HG03521 (cell line): ENCODE data around the gene TSPAN3.
A peak's percentile ranks its signal among the peaks of the same experiment; 100 is the strongest.

Source experiments
- ATAC-seq: cut with Tn5 transposase; IDR thresholded peaks from one replicate; pipeline ENCODE4 v1.9.1; 2021; ENCODE audit warnings: mild to moderate bottlenecking, moderate library complexity; ENCODE audit not compliant: unreplicated experiment

TSPAN3 gene

DNA sequence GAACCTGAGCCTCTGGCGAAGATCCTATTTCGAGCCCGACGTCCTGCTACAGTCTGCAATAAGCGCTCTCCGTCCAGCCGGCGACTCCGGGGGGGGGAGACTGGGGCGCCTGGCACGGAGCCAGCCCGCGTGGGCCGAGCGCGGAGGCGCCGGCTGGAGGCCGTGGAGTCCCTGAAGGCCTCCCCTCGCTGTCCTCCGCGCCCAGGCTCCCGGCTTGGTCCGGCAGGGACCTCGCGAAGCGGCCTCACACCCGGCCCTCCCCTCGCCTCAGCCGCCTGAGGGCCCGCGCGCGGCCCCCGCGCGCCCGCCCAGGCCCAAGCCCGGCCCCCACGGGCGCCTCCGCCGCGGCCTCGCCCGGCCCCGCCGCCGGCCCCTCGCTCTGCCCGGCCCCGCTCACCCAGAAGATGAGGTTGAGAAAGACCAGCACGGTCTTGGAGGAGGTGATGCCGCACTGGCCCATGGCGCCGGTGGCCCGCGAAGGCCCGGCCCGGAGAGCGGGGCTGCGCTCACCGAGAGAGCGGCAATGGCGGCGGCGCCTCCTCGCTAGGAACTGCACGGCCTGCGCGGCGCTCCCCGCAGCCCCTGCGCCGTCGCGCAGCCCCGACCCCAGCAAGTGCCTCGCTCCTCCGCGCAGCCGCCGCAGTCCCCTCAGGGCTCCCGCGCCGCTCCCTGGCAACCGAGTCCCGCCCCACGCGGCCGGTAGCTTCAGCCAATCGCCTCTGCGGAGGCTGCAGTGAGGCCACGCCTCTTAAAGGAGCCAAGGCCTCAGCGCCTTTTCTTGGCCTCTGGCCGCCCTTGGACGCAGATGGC, at the start of gene TSPAN3:
Gene TSPAN3, minus strand, starts transcription at position 615 of the 810 bp plus-strand sequence. Its CDS starts 155 bp downstream, at position 460.
- ATAC-seq: peak; percentile 96

- ATAC-seq: no peak
Measured at GRCh38 chr15:77120576-77120975, 49.7 kb upstream of the TSPAN3 start.

DNA sequence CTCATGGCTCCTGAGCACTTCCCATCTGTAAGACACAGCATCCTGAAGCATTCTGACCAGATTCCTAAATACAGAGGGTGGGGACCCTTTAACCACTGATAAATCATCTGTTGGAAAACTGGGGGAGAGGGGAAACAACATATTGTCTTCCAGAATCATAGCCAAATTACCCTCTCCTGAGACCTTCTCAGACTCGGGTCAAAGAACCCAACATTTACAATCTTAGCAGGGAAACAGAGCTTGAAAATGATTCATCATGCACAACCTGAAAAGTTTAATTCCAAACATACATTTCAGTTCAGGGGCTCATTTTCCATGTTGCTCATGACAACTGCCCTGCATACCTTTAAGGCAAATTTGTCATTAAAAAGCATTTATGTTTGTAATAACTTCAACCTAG, 48.5 kb upstream of the TSPAN3 start:
- ATAC-seq: no peak

GRCh38 chr15:77118882-77119321, 48.0 kb upstream of the TSPAN3 start:
- no peak for ATAC-seq

DNA sequence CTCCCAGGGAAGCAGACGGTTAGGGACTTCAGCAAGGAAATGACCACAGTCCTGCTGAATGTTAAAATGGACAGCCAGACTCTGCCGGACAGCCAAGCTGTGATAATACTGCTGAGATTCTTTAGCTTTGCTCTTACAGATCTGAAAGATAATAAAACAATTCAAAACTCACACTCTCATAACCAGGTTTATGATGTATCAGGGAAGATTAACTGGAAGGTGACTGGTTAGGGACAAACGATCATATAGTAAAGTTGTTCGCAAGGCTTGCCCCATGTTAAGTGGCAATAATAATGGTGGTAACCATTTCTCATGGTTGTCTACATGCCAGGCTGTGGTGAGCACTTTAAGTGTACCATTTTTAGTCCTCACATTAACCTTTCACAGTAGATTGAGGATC, 44.3 kb upstream of the TSPAN3 start:
- no peak for ATAC-seq

GRCh38 chr15:77112838-77113504, 42.1 kb upstream of the TSPAN3 start:
- ATAC-seq: no peak

DNA sequence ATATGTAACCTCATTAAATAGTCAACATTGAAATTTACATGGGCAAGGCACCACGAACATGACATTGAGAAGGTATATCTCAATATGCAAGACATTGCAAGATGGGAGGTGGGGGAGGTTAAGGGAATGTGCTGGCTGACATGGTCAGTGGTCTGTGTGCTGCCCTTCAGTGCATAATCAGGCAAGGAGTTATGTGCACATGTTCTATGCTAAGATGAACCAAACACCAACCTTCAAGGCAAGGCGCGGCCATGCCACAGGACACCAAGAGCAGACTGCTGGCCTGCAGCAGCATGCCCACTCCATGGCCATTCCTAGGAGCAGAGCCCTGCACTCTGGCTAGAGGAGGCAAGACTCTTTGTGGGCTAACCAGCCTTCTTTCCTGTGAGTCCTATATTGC, 40.9 kb upstream of the TSPAN3 start:
- no peak for ATAC-seq

GRCh38 chr15:77107531-77108355, 36.8 kb upstream of the TSPAN3 start:
- no peak for ATAC-seq

DNA sequence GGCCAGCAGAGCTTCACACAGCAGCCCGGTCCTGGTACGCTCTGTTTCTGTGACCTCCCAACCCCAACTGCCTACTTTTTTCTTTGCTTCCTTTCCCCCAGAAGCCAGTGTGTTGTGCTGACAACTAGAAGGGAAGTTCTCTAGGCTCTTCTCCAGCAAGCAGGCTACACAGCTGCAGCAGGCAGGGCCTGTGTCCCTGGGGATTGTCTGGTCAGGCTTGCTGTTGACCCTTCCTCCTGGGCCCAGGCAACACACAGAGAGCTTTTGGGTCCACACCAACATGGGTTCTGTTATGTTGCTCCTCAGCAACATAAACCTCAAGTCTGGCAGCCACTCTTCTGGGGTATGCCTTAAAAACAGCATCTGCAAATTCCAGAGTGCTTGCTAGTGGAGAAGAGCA, 36.2 kb upstream of the TSPAN3 start:
- ATAC-seq: no peak

DNA sequence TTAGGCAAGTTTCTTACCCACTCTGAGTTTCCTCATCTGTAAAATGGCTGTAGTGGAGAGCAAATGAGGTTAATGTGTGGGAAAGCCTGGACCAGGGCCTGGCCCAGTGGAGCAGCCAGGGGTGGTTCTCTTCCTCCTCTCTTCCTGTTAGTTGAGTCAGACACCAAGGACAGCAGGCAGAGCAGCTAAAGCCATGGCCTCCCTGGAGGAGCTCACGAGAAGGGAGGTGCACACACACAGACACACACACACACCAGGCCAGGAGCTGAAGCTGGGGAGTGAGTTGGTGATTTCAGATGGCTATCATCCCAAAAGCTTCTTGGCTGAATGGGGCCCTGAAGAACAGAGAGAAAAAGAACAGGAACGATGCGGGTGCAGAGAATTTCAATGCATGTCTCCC, 33.2 kb upstream of the TSPAN3 start:
- ATAC-seq: no peak

DNA sequence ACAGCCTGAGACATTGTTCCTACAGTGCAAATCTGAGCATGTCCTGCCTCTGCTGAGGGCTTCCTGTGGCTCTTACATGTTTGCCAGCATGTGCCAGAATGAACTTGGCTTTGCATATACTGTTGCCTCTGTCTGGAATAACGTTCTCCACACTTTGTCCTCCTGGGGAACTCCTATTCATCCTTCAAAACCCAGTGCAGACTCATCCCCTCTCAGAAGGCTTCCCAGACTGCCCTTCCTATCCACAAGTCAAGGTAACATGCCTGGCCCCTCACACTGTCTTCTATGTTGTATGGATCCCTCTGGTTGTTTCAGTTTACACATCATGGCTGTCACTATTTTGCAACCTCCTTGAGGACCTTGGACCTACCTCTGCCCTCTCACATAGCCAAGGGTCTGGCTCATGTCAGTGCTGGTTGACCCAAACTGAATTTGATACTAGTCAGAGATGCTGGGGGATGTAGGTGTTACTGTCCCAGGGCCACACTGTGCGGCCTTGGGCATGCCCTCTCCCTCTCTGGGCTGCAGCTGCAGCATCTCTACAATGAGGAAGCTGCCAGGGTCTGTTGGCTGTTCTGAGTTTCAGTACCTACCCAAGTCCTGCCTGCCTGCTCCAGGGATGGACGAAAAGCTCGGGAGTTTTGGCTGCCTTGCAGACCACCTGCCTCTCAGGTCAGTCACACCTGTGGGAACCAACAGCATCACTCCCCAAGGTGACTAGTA, 29.0 kb upstream of the TSPAN3 start:
- no peak for ATAC-seq

GRCh38 chr15:77098572-77098971, 27.7 kb upstream of the TSPAN3 start:
- ATAC-seq: no peak

DNA sequence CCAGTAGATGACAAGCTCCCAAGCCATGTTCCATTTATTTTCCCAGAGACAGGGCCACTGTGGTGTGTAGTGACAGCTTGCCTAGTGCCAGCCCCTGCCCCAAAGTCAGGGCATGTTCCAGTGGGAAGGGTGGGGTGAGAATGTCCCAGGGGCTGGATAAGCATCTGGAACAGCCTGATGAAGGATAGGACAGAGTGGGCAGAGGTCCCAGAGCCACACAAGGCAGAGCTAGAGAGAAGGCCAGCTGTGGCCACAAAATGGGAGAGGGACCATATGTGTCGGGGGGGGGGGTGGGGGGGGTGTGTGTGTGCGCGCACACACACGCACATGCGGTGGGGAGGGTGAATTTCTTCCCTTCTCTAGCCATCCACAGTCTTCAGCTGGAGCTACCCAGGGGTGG, 27.0 kb upstream of the TSPAN3 start:
- ATAC-seq: no peak

DNA sequence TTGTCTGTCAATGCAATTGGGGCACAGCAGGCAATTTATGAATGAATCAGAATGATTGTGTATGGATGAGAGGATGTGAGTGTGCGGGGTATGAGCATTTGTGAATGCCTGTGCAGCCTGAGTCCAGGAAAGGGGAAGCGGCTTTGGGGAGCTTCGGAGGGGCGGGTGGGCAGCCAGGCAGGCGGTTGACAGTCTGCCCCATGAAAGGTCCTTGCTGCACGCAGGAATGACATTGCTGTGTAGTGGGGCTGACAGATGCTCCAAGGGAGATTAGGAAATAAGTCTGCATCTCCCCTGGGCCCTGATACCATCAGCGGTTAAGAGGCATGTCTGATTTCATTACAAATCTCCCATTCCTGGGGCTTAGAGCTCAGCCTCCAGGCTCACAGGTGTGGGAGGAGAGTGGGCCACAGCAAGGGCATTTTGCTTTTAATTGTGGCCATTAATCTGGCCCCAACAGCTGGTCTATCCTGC, 26.4 kb upstream of the TSPAN3 start:
- no peak for ATAC-seq

GRCh38 chr15:77096541-77096940, 25.6 kb upstream of the TSPAN3 start:
- no peak for ATAC-seq

- no peak for ATAC-seq
Measured at GRCh38 chr15:77096138-77096537, 25.2 kb upstream of the TSPAN3 start.

GRCh38 chr15:77094397-77095030, 23.6 kb upstream of the TSPAN3 start:
- no peak for ATAC-seq

- ATAC-seq: no peak
Measured at GRCh38 chr15:77093436-77093835, 22.5 kb upstream of the TSPAN3 start.

GRCh38 chr15:77091097-77091496, 20.2 kb upstream of the TSPAN3 start:
- no peak for ATAC-seq

- ATAC-seq: no peak
Measured at GRCh38 chr15:77087213-77087612, 16.3 kb upstream of the TSPAN3 start.
